Raji (cell line): Measurements from ENCODE around the gene PYGB.

Experiments used
- POLR2A ChIP-seq: IDR thresholded peaks from 2 replicates; pipeline ENCODE4 v1.6.1; 2011; ENCODE audit warnings: low read depth, low read length, control low read depth; ENCODE audit not compliant: insufficient read depth

Gene PYGB

GRCh38 chr20:25236450-25237304, 11.2 kb upstream of the PYGB start:
- TF ChIP-seq POLR2A, result no peak

- TF ChIP-seq POLR2A, result no peak
Observed at GRCh38 chr20:25237610-25238318, 10.1 kb upstream of the PYGB start.

GRCh38 chr20:25238319-25239037, 9.4 kb upstream of the PYGB start:
- TF ChIP-seq POLR2A, result no peak

GRCh38 chr20:25239387-25240370, 8.2 kb upstream of the PYGB start:
- no peak for TF ChIP-seq POLR2A

GRCh38 chr20:25242231-25242630, 5.7 kb upstream of the PYGB start:
- TF ChIP-seq POLR2A, result no peak

- no peak for TF ChIP-seq POLR2A
Observed at GRCh38 chr20:25243416-25243979, 4.4 kb upstream of the PYGB start.

- no peak for TF ChIP-seq POLR2A
Observed at GRCh38 chr20:25244976-25245375, 2.9 kb upstream of the PYGB start.

- TF ChIP-seq POLR2A, result no peak
Observed at GRCh38 chr20:25245461-25245860, 2.4 kb upstream of the PYGB start.

- TF ChIP-seq POLR2A, result peak; percentile 26; the same call in 1 of the 2 replicates
Observed at GRCh38 chr20:25246182-25246999, 1.5 kb upstream of the PYGB start.

GRCh38 chr20:25247000-25247517, 826 bp upstream of the PYGB start:
- no peak for TF ChIP-seq POLR2A

GRCh38 chr20:25247518-25247955, 348 bp upstream of the PYGB start:
- no peak for TF ChIP-seq POLR2A

- TF ChIP-seq POLR2A, result no peak
Observed at GRCh38 chr20:25248786-25249172, 894 bp downstream of the PYGB start.

GRCh38 chr20:25249198-25249931, 1.5 kb downstream of the PYGB start:
- TF ChIP-seq POLR2A, result no peak

GRCh38 chr20:25250508-25250907, 2.6 kb downstream of the PYGB start:
- TF ChIP-seq POLR2A, result no peak
